Measurements from ENCODE around the gene PABPN1L. TPM values are rescaled to one million over a fixed set of nuclear protein-coding genes. Genes with fewer than 3 reads are reported as not detected.

Gene PABPN1L
- total and polyA plus RNA-seq, 2 of the 13 experiments (the other 11 are each of a cell fraction or from before 2014, with no cell fraction given), result not detected

GRCh38 chr16:88856828-88857727, 9.4 kb downstream of the PABPN1L start, which contains the start of the genes GALNS and TRAPPC2L (continued):
- no peak for TF ChIP-seq GPBP1L1 (CRISPR knock-in tag; IDR thresholded peaks at IDR 0.05)
- no peak for TF ChIP-seq GPN1 (CRISPR knock-in tag; IDR thresholded peaks at IDR 0.05; ENCODE audit: borderline replicate concordance)
- TF ChIP-seq PRDM10 (CRISPR knock-in tag; IDR thresholded peaks at IDR 0.05; ENCODE audit: low read depth), result no peak
- TF ChIP-seq ZNF607 (CRISPR knock-in tag; IDR thresholded peaks at IDR 0.05; ENCODE audit: borderline replicate concordance), result 0 out of 2 replicates have a peak, but pooled peaks have one; percentile 16
- TF ChIP-seq ZC3H4 (CRISPR knock-in tag; IDR thresholded peaks at IDR 0.05; ENCODE audit: borderline replicate concordance), result 0 out of 2 replicates have a peak, but pooled peaks have one; percentile 26
- TF ChIP-seq KDM2A (CRISPR knock-in tag; IDR thresholded peaks at IDR 0.05; ENCODE audit: borderline replicate concordance, low read depth), result peak; percentile 88
- peak; percentile 73; the same call in 1 of the 2 replicates for TF ChIP-seq TBX2 (CRISPR knock-in tag; IDR thresholded peaks at IDR 0.05; ENCODE audit: borderline replicate concordance)
- no peak for TF ChIP-seq PHF5A (CRISPR knock-in tag; IDR thresholded peaks at IDR 0.05; ENCODE audit: low read depth, unreplicated experiment)
- TF ChIP-seq SRY (CRISPR knock-in tag; IDR thresholded peaks at IDR 0.05), result peak; percentile 56; the same call in 1 of the 2 replicates
- TF ChIP-seq ZKSCAN5 (CRISPR knock-in tag; IDR thresholded peaks at IDR 0.05), result no peak
- peak; percentile 33; the same call in 1 of the 2 replicates for TF ChIP-seq THRA (CRISPR knock-in tag; IDR thresholded peaks at IDR 0.05; ENCODE audit: borderline replicate concordance)
- peak; percentile 64 for TF ChIP-seq ZNF33B (CRISPR knock-in tag; IDR thresholded peaks at IDR 0.05)
- TF ChIP-seq ZNF331 (CRISPR knock-in tag; IDR thresholded peaks at IDR 0.05), result no peak; the same call in 1 of the 2 replicates
- 0 out of 2 replicates have a peak, but pooled peaks have one; percentile 33 for TF ChIP-seq ZSCAN29 (CRISPR knock-in tag; conservative IDR thresholded peaks at IDR 0.05)
- TF ChIP-seq ZFP91 (CRISPR knock-in tag; IDR thresholded peaks at IDR 0.05; ENCODE audit: borderline replicate concordance), result peak; percentile 93
- peak; percentile 59; the same call in 1 of the 2 replicates for TF ChIP-seq ZSCAN25 (CRISPR knock-in tag; IDR thresholded peaks at IDR 0.05)
- TF ChIP-seq MXD4 (CRISPR knock-in tag; IDR thresholded peaks at IDR 0.05), result peak; percentile 72; the same call in 1 of the 2 replicates
- 0 out of 2 replicates have a peak, but pooled peaks have one; percentile 27 for TF ChIP-seq ZSCAN30 (CRISPR knock-in tag; IDR thresholded peaks at IDR 0.05)
- TF ChIP-seq ZNF230 (CRISPR knock-in tag; IDR thresholded peaks at IDR 0.05), result peak; percentile 79; the same call in 1 of the 2 replicates
- TF ChIP-seq DNMT3B (CRISPR knock-in tag; conservative IDR thresholded peaks at IDR 0.05), result 0 out of 2 replicates have a peak, but pooled peaks have one; percentile 27

All from HepG2 (cell line).